ENCODE measurements around the gene MRRF.

Gene MRRF

GRCh38 chr9:122225312-122226141 is 39.2 kb upstream of the MRRF start:
- DNase-seq (ENCODE audit: low read depth), result no peak
- TF ChIP-seq CTCF (conservative IDR thresholded peaks at IDR 0.05; ENCODE audit: control insufficient read depth, insufficient read depth, low read depth, low read length), result no peak
- H3K4me3 ChIP-seq (ENCODE audit: control insufficient read depth, low read depth, low read length), result no peak overlapping the region

- TF ChIP-seq CTCF (conservative IDR thresholded peaks at IDR 0.05; ENCODE audit: control insufficient read depth, insufficient read depth, low read depth, low read length), result no peak
- H3K4me3 ChIP-seq (ENCODE audit: control insufficient read depth, low read depth, low read length), result no peak overlapping the region
- no peak for DNase-seq (ENCODE audit: low read depth)
Measured at GRCh38 chr9:122226142-122226757, 38.4 kb upstream of the MRRF start.

- DNase-seq (ENCODE audit: low read depth), result no peak
- H3K4me3 ChIP-seq (ENCODE audit: control insufficient read depth, low read depth, low read length), result no peak overlapping the region
- no peak for TF ChIP-seq CTCF (conservative IDR thresholded peaks at IDR 0.05; ENCODE audit: control insufficient read depth, insufficient read depth, low read depth, low read length)
Measured at GRCh38 chr9:122226758-122227574, 37.7 kb upstream of the MRRF start.

GRCh38 chr9:122227575-122227900 is 37.1 kb upstream of the MRRF start:
- H3K4me3 ChIP-seq (ENCODE audit: control insufficient read depth, low read depth, low read length), result no peak overlapping the region

GRCh38 chr9:122228191-122228567 is 36.5 kb upstream of the MRRF start:
- peak overlapping the region; percentile 1 for H3K4me3 ChIP-seq (ENCODE audit: control insufficient read depth, low read depth, low read length)
- TF ChIP-seq CTCF (conservative IDR thresholded peaks at IDR 0.05; ENCODE audit: control insufficient read depth, insufficient read depth, low read depth, low read length), result no peak
- DNase-seq (ENCODE audit: low read depth), result no peak

More at GRCh38 chr9:122227575-122227900, 37.1 kb upstream of the MRRF start:
- no peak for DNase-seq (ENCODE audit: low read depth)
- no peak for TF ChIP-seq CTCF (conservative IDR thresholded peaks at IDR 0.05; ENCODE audit: control insufficient read depth, insufficient read depth, low read depth, low read length)

- DNase-seq (ENCODE audit: low read depth), result peak; percentile 37
- no peak for TF ChIP-seq CTCF (conservative IDR thresholded peaks at IDR 0.05; ENCODE audit: control insufficient read depth, insufficient read depth, low read depth, low read length)
- peak within 1 kb of the TSS; percentile 1 for H3K4me3 ChIP-seq (ENCODE audit: control insufficient read depth, low read depth, low read length)
Measured at GRCh38 chr9:122228568-122229484, 35.9 kb upstream of the MRRF start, which contains the start of gene LHX6. Gene LHX6 (minus strand): TSS chr9:122228957. CDS start chr9:122228740, 217 bp downstream.

Measured in fibroblast of mammary gland (primary cell).